Cortex of kidney (tissue), 1 donor: ENCODE measurements around the gene USP47.

Source experiments
- DNase-seq: peaks from one replicate; lab custom pipeline; 2025; lab: John Stamatoyannopoulos, UW

Gene USP47

GRCh38 chr11:11967669-11968510 is 126.1 kb downstream of the USP47 start:
- DNase-seq: no peak

- no peak for DNase-seq
These were observed 126.9 kb downstream of the USP47 start for GRCh38 chr11:11968511-11969280.

- no peak for DNase-seq
These were observed 127.8 kb downstream of the USP47 start for GRCh38 chr11:11969380-11970215.

- DNase-seq: no peak
These were observed 128.8 kb downstream of the USP47 start for GRCh38 chr11:11970556-11970955.

- DNase-seq: no peak
These were observed 130.3 kb downstream of the USP47 start for GRCh38 chr11:11971906-11972547.

GRCh38 chr11:11972730-11973341 is 131.1 kb downstream of the USP47 start:
- no peak for DNase-seq

- no peak for DNase-seq
These were observed 131.6 kb downstream of the USP47 start for GRCh38 chr11:11973361-11973800.

- DNase-seq: no peak
These were observed 132.1 kb downstream of the USP47 start for GRCh38 chr11:11973866-11974265.

- no peak for DNase-seq
These were observed 133.7 kb downstream of the USP47 start for GRCh38 chr11:11975201-11976092.

- no peak for DNase-seq
These were observed 134.8 kb downstream of the USP47 start for GRCh38 chr11:11976481-11977127.

GRCh38 chr11:11977206-11977938 is 135.6 kb downstream of the USP47 start:
- DNase-seq: no peak

GRCh38 chr11:11978098-11978637 is 136.4 kb downstream of the USP47 start:
- no peak for DNase-seq

- DNase-seq: no peak
These were observed 137.2 kb downstream of the USP47 start for GRCh38 chr11:11978792-11979487.

GRCh38 chr11:11979488-11980117 is 137.8 kb downstream of the USP47 start:
- DNase-seq: no peak

GRCh38 chr11:11980200-11980599 is 138.4 kb downstream of the USP47 start:
- no peak for DNase-seq

- DNase-seq: no peak
These were observed 139.1 kb downstream of the USP47 start for GRCh38 chr11:11980841-11981308.

- DNase-seq: no peak
These were observed 139.6 kb downstream of the USP47 start for GRCh38 chr11:11981364-11981763.
